ENCODE results near the gene ADAM22. TPM values are rescaled to one million over a fixed set of nuclear protein-coding genes. Genes with fewer than 3 reads are reported as not detected.

ADAM22 gene
- total RNA-seq, 2 experiments from 2014 or later, result 1.8 to 2.2 TPM

DNA sequence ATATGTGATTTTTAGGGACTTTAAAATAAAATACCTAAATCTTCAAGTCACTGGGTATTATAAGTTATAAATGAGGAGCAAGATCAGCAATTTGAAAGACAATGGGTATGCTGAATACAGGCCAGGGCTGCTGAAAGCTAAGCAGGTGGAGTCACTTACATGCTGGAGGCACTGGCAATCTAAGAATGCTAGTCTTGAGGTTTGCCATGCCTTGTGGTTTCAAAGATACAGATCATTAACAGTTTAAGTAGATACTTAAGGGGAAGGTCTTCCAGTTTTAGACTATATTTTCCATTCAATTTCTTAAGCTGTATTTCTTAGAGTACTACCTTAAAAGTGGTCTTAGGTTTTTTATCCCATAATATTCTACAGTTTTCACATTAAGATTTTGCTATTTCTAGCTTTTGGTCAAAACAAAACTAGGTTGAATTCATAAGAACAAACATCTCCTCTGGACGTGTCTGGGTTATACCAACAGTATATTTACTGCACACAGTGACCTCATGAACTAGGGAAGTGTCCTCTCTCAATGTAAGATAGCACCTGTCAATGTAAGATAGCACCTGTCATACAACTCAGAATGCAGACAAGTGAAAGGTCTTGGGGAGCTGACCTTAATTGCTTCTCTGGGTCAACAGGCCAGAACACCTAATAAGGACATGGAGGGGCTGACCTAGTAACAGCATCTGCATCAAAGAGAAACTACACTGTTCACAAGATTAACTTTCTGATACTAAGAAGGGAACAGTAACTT lies 283.8 kb downstream of the ADAM22 start:
- DNase-seq, result no peak
- intact Hi-C loops (cut with micrococcal nuclease), result loop anchor here (2.0 to 10.0 kb wide), 3 partner anchors 341 to 1001 kb away; partner anchors contain the start of genes CROT, DBF4, SLC25A40 and TMEM243
- CTCF ChIA-PET, result interaction anchor here (0.7 to 0.9 kb wide), 2 partner anchors 14 to 42 kb away, joined by 3 read pairs; no protein-coding TSS in a partner anchor

DNA sequence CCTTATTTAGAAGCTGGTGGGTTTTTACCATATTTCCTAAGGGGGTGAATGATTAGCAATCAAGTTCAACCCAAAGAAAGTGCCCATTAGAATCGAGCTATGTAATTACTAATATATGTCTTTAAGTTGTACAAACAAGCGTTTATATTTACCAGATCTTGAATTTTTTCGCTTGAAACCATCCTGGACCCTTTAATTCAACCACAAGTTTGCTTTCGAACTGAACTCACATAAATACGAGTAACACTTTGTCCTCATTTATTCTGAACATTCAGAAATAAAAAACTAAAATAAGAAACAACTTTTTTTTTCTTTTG lies 284.3 kb downstream of the ADAM22 start:
- Mint-ChIP-seq H3K27ac (peak overlapping the region; percentile 79), H3K36me3 (peaks cover 29% of the 10 kb centered on the region), H3K9me3 (no peaks in the 10 kb centered on the region), H3K4me1 (ENCODE audit: low read depth) (peaks cover 25% of the 10 kb centered on the region), H3K4me3 (peak overlapping the region; percentile 87), H3K27me3 (no peaks in the 10 kb centered on the region)
- intact Hi-C loops (cut with micrococcal nuclease), result loop anchor here (2.0 to 10.0 kb wide), 3 partner anchors 342 to 1001 kb away; partner anchors contain the start of genes CROT, DBF4, SLC25A40 and TMEM243
- no peak for DNase-seq
- POLR2A ChIA-PET, result interaction anchor here (0.7 kb wide), 1 partner anchor 47 kb away, joined by 3 read pairs; no protein-coding TSS in a partner anchor
- CTCF ChIA-PET, result interaction anchor here (0.7 to 0.9 kb wide), 2 partner anchors 15 to 42 kb away, joined by 3 read pairs; no protein-coding TSS in a partner anchor

More for the DNA sequence above, 283.8 kb downstream of the ADAM22 start:
- peaks cover 35% of the 10 kb centered on the region for H3K36me3 Mint-ChIP-seq
- H3K9me3 Mint-ChIP-seq, result no peaks in the 10 kb centered on the region
- peak overlapping the region; percentile 87 for H3K4me3 Mint-ChIP-seq
- peak overlapping the region; percentile 79 for H3K27ac Mint-ChIP-seq
- POLR2A ChIA-PET, result interaction anchor here (0.7 kb wide), 1 partner anchor 47 kb away, joined by 3 read pairs; no protein-coding TSS in a partner anchor
- H3K27me3 Mint-ChIP-seq, result no peaks in the 10 kb centered on the region
- H3K4me1 Mint-ChIP-seq (ENCODE audit: low read depth), result peaks cover 28% of the 10 kb centered on the region

DNA sequence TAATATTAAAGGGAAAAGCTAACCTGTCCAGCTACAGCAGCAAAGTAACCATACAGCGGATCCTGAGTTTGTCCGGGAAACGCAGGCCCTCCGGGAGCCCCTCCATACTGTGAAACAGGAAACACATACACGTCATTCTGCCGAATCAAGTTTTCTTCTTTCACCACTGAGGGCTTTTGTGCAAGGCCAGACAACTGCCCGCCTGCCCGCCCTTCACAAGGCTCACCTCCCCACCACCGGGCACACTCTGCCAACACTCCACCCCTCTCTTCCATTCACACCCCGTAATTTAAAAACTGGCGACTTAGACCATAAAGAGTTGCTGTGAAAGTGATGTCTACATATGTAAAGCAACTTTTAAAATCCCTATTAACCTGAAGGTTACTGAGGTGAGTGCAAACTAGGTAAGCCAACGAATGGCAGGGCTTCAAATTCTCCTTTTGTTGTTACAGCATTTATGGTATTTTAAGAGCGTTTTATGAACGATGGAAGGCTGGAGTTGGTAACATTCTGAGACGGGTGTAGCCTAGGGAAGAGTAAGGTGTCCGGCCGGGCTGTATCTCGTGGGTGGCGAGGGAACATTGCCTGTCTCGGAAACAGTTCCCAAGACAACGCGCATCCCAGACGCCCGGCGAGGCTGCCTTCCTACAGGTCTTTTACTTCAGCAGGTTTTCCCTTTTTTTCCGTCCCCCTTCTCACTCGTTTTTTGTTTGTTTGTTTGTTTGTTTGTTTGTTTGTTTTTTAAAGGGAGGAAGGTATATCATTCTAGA lies 285.0 kb downstream of the ADAM22 start:
- intact Hi-C loops (cut with micrococcal nuclease), result loop anchor here (2.0 to 10.0 kb wide), 3 partner anchors 342 to 1002 kb away; partner anchors contain the start of genes CROT, DBF4, SLC25A40 and TMEM243
- DNase-seq, result peak; percentile 60
- ChIA-PET POLR2A (no interaction called here), CTCF (no interaction called here)
- Mint-ChIP-seq H3K4me3 (peak overlapping the region; percentile 87), H3K9me3 (no peaks in the 10 kb centered on the region), H3K36me3 (peaks cover 26% of the 10 kb centered on the region), H3K27me3 (no peaks in the 10 kb centered on the region), H3K4me1 (ENCODE audit: low read depth) (peaks cover 22% of the 10 kb centered on the region), H3K27ac (peak overlapping the region; percentile 79)

DNA sequence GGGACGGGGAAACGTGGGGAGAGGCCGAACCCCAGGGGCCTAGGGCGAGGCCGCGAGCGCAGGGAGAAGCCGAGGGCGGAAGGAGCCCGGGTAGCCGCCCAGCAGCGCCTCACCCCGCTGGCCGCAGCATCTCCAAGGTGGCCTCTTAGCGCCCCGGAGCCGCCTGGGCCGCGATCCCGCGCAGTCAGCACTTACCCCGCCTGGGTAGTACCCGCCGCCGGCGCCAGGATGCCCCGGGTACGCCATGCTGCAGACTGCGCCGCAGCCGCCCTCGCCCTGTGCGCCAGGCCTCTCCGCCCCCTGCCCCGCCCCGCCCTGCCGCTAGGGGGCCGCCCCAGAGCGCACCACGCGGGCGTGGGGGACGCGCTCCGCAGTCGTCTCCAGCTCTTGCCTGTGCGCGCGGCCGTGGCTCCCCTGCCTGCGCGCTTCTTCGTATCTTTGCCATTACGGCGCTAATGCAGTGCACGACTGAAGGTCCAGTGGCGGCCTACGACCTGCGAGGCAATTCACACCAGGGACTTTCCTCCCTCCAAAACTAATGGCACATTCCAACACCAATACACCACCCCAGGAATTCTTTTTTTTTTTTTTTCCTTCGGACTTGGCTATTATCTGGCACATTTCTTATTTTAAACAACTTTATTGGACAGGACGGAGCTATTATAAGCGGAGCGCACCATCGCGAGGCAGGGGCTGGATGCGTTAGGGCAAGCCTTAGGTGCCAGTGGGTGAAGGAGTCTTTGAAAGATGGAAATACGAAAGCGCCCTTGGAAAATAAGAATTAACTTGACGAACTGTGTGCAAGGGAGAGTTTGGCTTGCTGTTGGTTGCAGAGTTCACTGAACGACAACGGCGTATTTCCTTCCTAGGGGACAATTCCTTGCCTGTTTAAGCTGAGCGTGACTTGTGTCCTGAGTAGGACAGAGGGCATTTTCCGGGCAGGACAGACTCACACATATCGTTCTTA lies 286.0 kb downstream of the ADAM22 start, which contains the start of gene SRI:
TSS of gene SRI (minus strand) at position 258 of the 967 bp plus-strand sequence. CDS start at position 246, 12 bp downstream.
- Mint-ChIP-seq H3K9me3 (no peaks in the 10 kb centered on the region), H3K4me3 (peak within 1 kb of the TSS; percentile 87), H3K27ac (peak within 1 kb of the TSS; percentile 89), H3K27me3 (no peaks in the 10 kb centered on the region), H3K36me3 (peaks cover 20% of the 10 kb centered on the region), H3K4me1 (ENCODE audit: low read depth) (peaks cover 15% of the 10 kb centered on the region)
- intact Hi-C loops (cut with micrococcal nuclease), result loop anchor here (1.0 to 10.0 kb wide), 4 partner anchors 286 to 1003 kb away; partner anchors contain the start of genes ADAM22, CROT, DBF4 and SLC25A40
- CTCF ChIA-PET, result interaction anchor here (0.7 to 1.2 kb wide), 2 partner anchors 14 to 97 kb away, joined by 3 to 5 read pairs; no protein-coding TSS in a partner anchor
- POLR2A ChIA-PET, result interaction anchor here (0.6 kb wide), 1 partner anchor 99 kb away, joined by 3 read pairs; no protein-coding TSS in a partner anchor
- peak; percentile 92 for DNase-seq

DNA sequence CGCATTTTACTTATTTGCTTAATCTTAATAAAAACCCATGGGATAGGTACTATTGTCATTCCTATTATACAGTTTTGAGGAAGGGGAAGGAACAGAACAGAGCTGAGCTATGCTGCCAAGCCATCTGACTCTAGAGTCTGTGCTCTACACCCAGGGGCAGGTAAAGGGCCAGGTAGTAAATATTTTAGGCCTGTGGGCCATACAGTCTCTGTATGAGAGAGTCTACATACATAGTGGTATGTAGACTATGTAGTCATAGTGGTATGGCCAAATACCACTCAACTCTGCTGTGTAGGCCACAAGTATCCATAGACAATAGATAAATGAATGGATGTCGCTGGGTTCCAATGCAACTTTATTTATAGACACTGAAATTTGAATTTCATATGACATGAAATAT lies 289.2 kb downstream of the ADAM22 start:
- Mint-ChIP-seq H3K4me1 (ENCODE audit: low read depth) (peaks cover 6% of the 10 kb centered on the region), H3K9me3 (no peaks in the 10 kb centered on the region), H3K27ac (no peak overlapping the region), H3K4me3 (no peak overlapping the region), H3K36me3 (peaks cover 5% of the 10 kb centered on the region), H3K27me3 (peaks cover 7% of the 10 kb centered on the region)
- DNase-seq, result no peak
- intact Hi-C loops (cut with micrococcal nuclease), result no loop called here
- POLR2A ChIA-PET, result no interaction called here
- CTCF ChIA-PET, result interaction anchor here (0.6 kb wide), 1 partner anchor 17 kb away, joined by 3 read pairs; no protein-coding TSS in a partner anchor

DNA sequence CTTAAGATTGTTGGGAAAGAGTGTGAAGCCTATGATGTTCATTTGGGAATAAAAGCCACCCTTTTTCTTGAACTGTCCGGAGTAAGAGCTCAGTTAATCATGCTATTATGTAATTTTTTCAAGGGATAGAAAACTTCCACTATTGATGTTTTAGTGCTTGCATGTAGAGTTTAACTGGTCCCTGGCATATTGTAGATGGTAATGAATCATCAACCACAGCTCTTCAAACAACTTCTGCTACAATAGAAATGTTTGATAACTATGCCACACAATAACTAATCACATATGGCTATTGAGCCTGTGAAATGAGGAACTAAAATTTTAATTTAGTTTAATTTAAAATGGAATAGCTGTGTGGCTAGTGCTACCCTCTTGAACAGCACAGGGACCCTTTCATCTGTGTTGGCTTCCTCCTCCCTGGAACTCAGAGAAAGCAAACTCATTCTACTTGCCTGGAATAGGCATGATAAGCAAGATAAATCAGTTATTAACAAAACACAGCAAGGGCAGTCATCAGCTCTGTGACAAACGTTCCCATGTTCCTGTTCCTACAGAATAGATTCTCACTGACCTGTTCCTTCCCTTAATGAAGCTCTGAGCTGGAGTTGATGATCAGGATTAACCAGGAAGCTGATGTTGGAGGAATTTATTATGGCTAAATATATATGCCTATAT lies 290.7 kb downstream of the ADAM22 start:
- intact Hi-C loops (cut with micrococcal nuclease), result no loop called here

DNA sequence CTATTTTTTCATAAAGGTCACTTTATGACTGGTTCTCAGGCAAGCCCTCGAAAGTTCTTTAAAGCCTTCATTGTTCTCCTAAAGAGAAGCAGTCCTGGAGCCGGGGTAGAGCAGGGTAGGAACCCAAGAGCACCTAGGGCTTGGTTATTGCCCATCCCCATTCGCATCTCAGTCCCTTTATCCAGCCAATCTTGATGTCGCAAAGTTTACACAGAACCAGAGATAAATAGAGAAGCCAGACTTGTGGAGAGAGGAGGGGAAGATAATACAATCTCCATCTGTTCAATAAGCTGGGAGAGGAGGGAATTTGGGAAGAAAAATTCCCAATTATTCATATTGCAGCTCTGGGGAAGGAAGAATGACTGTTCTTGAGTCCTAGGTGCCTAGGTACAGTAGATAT lies 292.1 kb downstream of the ADAM22 start:
- Mint-ChIP-seq H3K4me3 (no peak overlapping the region), H3K27me3 (peaks cover 13% of the 10 kb centered on the region), H3K36me3 (no peaks in the 10 kb centered on the region), H3K4me1 (ENCODE audit: low read depth) (peaks cover 1% of the 10 kb centered on the region), H3K27ac (no peak overlapping the region), H3K9me3 (no peaks in the 10 kb centered on the region)
- intact Hi-C loops (cut with micrococcal nuclease), result no loop called here
- ChIA-PET POLR2A (no interaction called here), CTCF (no interaction called here)
- DNase-seq, result no peak

More for the DNA sequence above, 290.7 kb downstream of the ADAM22 start:
- no peak for DNase-seq
- CTCF ChIA-PET, result no interaction called here
- peaks cover 12% of the 10 kb centered on the region for H3K27me3 Mint-ChIP-seq
- H3K27ac Mint-ChIP-seq, result no peak overlapping the region
- POLR2A ChIA-PET, result no interaction called here
- peaks cover 6% of the 10 kb centered on the region for H3K4me1 Mint-ChIP-seq (ENCODE audit: low read depth)
- no peaks in the 10 kb centered on the region for H3K9me3 Mint-ChIP-seq
- H3K36me3 Mint-ChIP-seq, result no peaks in the 10 kb centered on the region
- H3K4me3 Mint-ChIP-seq, result no peak overlapping the region

DNA sequence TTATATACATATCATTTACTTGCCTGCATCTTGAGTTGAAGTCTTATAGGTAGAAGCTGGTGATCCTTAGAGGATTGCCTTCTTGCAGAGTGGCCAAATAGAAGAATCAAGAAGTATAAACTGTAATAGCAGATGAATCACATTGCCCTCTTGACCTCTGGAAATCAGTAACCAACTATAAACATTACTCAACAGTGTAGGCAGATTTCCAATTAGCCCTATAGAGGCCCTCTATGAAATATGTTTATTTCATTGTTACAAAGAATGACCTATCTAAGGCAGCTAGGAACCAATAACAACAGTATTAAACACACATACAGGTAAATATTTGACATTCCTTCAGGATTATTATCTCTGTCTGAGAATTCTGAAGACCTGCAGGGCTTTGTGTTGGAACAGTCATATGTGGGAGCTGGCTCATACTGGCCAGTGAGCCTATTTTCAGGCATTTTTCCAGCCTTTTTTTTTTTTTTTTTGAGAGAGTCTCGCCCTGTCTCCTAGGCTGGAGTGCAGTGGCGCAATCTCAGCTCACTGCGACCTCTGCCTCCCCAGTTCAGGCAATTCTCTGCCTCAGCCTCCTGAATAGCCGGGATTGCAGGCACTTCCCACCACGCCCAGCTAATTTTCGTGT lies 292.9 kb downstream of the ADAM22 start:
- ChIA-PET CTCF (no interaction called here), POLR2A (no interaction called here)
- Mint-ChIP-seq H3K4me3 (no peak overlapping the region), H3K9me3 (no peaks in the 10 kb centered on the region), H3K27me3 (peaks cover 19% of the 10 kb centered on the region), H3K27ac (no peak overlapping the region), H3K4me1 (ENCODE audit: low read depth) (no peaks in the 10 kb centered on the region), H3K36me3 (no peaks in the 10 kb centered on the region)
- no peak for DNase-seq
- intact Hi-C loops (cut with micrococcal nuclease), result no loop called here

DNA sequence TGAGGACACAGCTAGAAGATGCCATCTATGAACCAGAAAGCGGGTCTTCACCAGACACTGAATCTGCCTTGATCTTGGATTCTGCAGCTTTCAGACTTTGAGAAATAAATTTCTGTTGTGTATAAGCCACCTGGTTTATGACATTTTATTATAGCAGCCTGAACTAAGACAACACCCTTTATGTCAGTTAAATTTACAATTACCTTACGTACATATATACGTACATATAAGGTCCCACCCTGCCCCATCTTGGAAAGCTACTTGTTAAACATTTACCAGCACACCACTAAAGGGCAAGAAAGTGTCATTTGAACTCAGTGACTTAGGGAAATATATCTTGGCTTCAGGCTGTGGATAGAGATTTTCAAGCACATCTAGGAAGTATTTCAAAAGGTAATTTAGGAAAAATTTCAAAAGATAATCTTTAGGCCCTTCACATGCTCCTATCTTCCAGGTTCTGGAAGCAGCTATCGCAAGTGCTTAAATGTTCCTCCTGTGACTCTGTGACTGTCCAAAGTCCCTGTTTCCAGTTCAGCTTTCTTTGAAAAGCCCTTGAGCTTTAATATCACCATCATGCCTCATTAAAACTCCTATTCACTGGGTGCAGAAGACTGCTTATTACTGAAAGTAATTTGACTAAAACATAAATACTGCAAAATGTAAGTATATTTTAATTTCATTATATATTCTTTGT lies 295.4 kb downstream of the ADAM22 start:
- ChIA-PET POLR2A (no interaction called here), CTCF (no interaction called here)
- no peak overlapping the region for H3K27ac Mint-ChIP-seq
- no peak for DNase-seq
- H3K4me3 Mint-ChIP-seq, result no peak overlapping the region
- no peaks in the 10 kb centered on the region for H3K9me3 Mint-ChIP-seq
- intact Hi-C loops (cut with micrococcal nuclease), result no loop called here
- H3K4me1 Mint-ChIP-seq (ENCODE audit: low read depth), result no peaks in the 10 kb centered on the region
- H3K27me3 Mint-ChIP-seq, result peaks cover 21% of the 10 kb centered on the region
- H3K36me3 Mint-ChIP-seq, result no peaks in the 10 kb centered on the region

DNA sequence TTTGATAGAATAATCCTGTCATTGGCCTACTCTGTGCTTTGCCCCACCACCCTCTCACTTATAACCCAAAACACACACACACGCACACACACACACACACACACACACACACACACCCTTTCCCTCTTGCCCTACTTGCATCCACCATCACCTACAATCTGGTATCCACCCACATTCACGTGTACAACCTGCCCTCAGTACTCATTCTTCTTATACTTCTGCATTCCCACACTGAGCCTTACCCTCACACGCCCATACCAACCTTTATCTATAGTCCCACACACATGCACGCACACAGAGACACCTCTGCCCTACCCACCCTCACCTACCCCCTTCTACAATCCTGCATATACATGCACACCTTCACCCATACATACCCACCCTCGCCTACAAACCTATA lies 296.6 kb downstream of the ADAM22 start:
- CTCF ChIA-PET, result no interaction called here

More for the DNA sequence above, 296.6 kb downstream of the ADAM22 start:
- intact Hi-C loops (cut with micrococcal nuclease), result no loop called here
- peaks cover 25% of the 10 kb centered on the region for H3K27me3 Mint-ChIP-seq
- H3K9me3 Mint-ChIP-seq, result no peaks in the 10 kb centered on the region
- no peaks in the 10 kb centered on the region for H3K4me1 Mint-ChIP-seq (ENCODE audit: low read depth)
- H3K36me3 Mint-ChIP-seq, result no peaks in the 10 kb centered on the region
- POLR2A ChIA-PET, result no interaction called here
- H3K27ac Mint-ChIP-seq, result no peak overlapping the region
- no peak for DNase-seq
- H3K4me3 Mint-ChIP-seq, result no peak overlapping the region

Data from activated CD4-positive, alpha-beta memory T cell treated with anti-CD3 and anti-CD28 coated beads for 36 hours (primary cell).